Stimulated activated CD4-positive, alpha-beta T cell treated with anti-CD3 and anti-CD28 coated beads, Interleukin-2, amount 100 ng/mL, for 24 hours (primary cell): ENCODE results near the gene PIK3AP1.

Experiments
- DNase-seq, 2 donors: peaks; one replicate each; pipeline ENCODE4 v3.0.0-alpha.2; 2020

Gene PIK3AP1

DNA sequence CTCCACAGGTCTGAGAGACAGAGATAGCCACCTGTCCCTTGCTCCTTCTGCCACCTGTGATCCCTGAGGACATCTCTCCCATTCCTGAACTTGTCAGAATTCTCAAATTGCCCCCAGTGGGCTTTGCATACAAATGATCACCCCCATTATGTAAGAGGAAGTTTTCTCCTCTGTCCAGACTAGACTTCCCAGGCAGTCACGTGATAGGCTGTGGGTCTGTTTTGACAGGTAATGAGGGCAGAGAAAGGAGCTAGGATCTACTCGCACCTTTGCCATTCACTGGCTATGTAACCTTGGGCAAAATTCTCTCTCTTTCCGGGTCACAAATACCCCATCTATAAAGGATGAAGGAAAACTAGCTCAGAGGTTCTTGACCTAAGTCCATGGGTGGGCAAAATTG, 112.1 kb downstream of the PIK3AP1 start:
- DNase-seq = no peak

DNA sequence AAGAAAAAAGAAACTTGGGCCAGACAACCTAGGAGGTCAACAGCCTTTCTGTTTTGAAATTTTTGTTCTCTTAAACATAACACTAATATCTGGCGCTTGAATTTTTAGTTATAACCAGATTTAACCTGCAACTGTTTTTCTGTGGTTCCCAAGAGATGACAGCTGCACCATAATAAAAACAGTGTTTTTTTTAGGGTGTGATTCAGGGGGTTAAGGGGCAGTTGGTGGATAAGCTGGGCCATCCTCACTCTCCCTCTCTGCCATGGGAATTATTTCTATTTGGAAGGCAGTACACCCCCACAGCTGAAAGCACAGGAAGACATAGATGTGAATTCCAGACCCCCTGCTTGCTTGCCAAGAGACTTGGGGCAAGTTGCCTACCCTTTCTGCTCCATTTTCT, 113.4 kb downstream of the PIK3AP1 start:
- DNase-seq = no peak

- no peak for DNase-seq
Measured at GRCh38 chr10:96606216-96606615, 114.1 kb downstream of the PIK3AP1 start.

DNA sequence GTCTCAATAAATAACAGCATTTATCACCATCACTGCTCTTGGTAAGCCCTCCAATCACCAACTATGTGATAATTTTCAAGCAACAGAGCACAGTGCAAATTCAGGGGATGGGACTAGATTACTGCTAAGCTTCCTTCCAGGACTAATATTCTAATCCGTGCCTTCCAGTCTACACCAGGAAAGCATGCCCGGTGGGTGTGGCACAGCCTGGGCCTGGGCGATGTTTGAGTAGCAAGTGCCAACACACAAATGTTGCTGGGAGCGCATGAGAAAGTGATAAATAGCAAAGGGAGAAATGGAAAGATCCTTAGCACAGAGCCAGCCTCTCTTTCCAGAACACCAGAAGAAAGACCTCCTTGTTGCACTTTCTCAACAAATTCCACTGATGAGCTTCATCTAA, 120.0 kb downstream of the PIK3AP1 start:
- no peak for DNase-seq

GRCh38 chr10:96598846-96599245, 121.5 kb downstream of the PIK3AP1 start:
- DNase-seq = no peak

- no peak for DNase-seq
Measured at GRCh38 chr10:96596422-96597407, 123.6 kb downstream of the PIK3AP1 start.

- DNase-seq = no peak
Measured at GRCh38 chr10:96595741-96596140, 124.6 kb downstream of the PIK3AP1 start.

DNA sequence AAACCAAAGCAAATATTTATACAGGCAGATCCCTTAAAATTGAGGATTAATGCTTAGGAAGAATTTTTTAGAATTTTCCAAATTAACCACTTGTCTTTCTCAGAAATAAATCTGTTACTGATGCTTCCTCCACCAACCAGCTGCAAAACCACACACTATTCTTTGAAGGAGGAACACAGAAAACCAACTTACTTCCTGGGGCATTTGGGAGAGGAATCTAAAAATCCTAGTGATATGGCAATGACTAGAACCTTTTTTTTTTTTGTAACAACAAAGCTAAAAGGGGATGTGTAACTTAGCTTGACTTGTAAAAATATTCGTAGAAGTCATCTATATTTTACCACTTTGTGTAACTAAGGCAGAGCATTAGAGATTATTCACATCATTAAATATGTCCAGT, 128.4 kb downstream of the PIK3AP1 start:
- no peak for DNase-seq

- DNase-seq = peak; percentile 13 to 42
Measured at GRCh38 chr10:96588616-96589419, 131.5 kb downstream of the PIK3AP1 start.

DNA sequence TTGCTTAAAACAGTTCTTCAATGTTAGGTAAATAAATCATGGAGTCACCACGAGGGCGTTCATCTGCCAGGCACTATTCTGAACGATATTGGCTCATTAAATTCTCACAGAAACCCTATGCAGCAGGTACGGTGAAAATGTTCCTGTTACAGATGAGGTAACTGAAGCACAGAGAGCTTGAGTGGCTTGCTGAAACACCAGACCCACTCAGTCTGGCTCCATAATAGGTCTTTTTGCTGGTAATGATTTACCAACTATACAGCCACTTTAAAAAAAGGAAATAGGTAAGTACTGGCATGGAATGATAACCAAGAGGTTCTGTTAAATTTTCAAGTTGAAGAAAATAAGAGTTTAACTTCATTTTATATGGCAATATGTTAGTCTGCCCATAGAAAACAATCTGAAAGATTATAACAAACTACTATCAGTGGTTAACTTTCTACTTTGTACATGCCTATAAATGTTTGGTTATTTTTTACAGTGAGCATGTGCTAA, 132.2 kb downstream of the PIK3AP1 start:
- no peak for DNase-seq

DNA sequence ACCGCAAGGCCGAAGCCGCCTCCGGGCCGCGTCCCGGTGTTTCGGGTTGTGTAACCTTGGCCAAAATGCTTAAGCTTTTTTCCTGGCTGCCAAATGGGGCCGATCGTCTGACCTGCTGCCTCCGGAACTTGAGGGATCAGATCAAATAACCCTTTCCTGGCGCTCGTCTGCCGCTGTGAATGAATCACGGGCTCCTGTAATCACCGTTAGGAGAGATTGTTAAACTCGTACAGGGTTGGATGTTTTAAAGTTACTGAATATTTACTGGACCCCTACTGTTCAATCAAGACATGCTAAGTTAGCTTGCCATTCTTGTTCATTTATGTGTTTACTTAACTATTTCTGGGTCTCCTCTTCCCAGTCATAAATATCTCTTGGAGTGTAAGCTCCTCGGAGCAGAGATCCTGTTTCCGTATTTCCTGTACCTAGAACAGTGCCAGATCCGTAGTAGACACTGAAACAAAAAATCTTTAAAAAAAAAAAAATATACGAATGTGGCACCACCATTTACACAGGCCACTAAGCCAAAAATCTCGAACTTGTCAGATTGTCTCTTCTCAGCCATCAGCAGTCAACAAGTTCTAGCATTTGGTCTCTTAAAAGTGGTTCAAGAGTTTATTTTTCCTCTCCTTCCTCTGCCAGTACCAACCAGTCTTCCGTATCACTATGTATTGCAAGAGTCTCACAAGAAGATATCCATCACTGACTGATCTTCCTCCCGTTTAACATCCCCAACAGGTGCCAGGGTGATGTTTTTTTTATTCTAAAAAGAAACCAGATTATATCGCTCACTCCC, 132.9 kb downstream of the PIK3AP1 start:
- no peak for DNase-seq

DNA sequence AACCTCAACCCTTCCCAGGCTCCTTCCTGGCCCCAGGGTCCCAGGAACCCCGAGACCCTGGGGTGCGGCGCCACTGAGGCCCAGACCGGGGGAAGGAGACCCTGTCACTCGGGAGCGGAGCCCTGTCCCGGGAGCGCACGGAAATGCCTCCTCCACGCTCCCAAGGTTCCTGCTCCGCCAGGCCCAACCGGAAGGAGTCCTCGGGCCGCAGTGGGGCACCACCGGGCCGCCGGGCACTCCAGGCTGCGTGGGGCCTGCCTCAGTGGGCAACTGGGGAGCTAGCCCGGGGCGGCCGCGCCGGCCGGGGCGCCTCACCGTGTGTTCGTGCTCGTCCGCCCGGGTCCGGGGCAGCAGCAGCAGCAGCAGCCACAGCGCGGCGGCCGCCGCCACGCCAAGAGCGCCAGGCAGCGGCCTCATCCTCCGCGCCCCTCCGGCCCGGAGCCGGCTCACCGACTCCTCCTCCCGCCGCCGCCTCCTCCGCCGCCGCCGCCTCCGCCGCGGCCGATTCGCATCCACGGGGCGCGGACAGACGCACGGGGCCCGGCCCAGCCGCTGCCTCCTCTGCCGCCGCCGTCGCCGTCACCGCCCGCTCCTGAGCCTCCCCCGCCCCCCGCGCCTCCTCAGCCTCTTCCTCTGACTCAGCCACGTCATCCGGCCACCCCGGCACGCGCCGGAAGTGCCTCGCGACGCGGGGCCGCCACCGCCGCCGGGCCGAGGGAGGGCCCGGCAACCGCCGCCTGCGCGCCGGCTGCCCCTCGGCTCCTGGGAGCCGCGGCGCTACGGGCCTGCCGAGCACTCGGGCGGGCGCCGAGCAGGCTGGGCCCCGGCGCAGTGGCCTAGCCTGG, 133.7 kb downstream of the PIK3AP1 start, which contains the start of gene TM9SF3:
Gene TM9SF3, minus strand, starts transcription at position 594 of the 845 bp plus-strand sequence. Its CDS starts 177 bp downstream, at position 417.
- peak; percentile 94 for DNase-seq

DNA sequence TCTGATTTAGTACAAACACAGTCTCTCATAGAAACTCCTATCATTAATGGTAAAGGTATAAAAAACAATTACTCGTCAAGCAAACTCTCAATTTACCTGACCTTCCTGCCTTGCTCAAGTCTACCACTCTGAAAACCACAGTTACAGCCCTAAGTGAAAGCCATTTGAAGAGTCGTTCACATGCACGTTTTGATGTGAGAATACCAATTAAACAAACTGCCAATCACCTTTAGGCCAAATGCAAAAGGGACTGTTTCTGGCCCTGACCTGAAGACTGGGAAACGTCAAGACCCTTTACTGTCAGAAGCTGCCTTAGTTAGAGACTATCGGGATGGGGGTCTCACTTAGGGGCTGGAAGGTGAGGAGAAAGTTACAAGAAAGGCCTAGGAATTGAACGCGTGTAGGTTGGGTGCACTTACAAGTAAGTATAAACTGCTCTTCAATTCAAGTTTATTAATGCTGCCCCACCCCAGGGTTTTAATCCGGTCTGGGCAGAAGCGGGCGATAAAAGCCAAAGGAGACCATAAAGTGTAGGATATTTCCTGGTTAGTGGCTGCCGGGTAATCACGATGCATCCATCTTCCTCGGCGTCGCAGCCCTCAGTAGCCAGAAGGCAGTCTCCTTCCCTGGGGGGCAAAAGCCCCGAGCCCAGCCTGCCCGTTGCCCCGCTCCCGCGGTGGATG, 134.4 kb downstream of the PIK3AP1 start:
- DNase-seq = no peak

GRCh38 chr10:96584474-96584873, 135.8 kb downstream of the PIK3AP1 start:
- DNase-seq = no peak

DNA sequence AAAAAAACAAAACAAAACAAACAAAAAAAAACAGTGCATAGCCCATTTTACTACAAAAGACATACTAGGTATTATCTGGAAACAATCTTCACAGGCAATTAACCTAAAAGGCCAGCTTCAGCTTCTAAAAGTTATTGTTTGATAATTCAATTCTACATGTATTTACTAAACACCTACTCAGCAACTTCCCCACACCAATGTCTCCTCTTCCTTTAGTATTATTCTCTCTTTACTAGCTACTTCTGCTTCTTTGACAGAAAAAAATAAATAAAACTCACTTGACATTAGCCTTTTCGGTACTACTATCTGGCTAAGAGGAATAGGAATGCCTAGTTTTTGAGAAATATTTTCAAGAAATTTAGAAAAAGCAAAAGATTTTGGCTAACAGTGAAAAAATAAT, 136.3 kb downstream of the PIK3AP1 start:
- DNase-seq = no peak

DNA sequence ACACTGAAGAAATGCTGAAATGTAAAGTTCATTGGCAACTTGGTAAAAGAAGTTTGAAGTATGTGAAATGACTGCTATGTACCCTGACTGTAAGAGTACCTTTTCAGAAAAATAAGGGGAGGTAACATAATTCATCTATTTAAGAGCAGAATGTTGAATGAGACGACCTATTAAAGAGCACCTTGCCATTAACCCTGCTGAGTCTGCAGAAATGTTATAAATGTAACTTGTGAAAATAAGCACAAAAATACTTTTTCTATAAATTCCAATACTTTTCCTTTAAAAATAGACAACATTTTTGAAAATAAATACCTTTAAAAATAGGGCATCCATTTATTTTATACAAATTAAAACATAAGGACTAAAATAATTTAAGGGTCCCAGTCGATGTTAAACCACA, 141.2 kb downstream of the PIK3AP1 start:
- DNase-seq = no peak

DNA sequence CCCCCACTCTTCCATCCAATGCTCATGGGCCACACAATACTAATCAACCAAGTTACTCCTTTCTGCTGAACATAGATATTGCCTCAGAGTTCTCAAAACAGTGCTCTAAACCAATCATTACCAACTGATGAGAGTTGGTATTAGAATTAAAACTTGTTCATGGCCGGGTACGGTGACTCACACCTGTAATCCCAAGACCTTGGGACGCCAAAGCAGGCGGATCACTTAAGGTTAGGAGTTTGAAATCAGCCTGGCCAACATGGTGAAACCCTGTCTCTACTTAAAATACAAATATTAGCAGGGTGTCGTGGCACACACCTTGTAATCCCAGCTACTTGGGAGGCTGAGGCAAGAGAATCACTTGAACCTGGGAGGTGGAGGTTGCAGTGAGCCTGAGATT, 141.7 kb downstream of the PIK3AP1 start:
- no peak for DNase-seq

GRCh38 chr10:96578022-96578421, 142.3 kb downstream of the PIK3AP1 start:
- DNase-seq = no peak

GRCh38 chr10:96577069-96577468, 143.2 kb downstream of the PIK3AP1 start:
- DNase-seq = no peak

- no peak for DNase-seq
Measured at GRCh38 chr10:96576277-96576980, 143.9 kb downstream of the PIK3AP1 start.
